ENCODE data around the gene ALK.

The ALK gene

DNA sequence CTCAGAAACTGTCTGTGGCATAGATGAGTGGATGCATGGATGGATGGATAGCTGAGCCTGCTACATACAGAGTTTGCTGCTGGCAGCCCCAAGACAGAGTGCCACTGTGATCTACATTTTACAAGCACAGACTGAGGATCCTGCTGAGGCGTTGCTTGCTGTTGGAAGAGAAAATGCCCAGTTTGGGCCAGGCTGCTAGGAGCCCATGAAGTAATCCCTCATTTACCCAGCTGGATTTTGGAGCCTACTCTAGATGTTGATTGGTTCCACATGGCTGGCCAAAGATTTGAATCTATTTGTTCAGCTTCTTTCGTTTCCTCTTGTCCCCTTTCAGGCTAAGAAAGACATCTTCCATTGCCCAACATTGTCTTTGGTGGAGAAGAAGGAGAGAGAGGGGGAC, 544.8 kb downstream of the ALK start:
- in situ Hi-C loops (cut with HindIII; ENCODE audit: low sequenced_read_pairs): loop anchor here (5.0 kb wide), 1 partner anchor 41 kb away; no protein-coding TSS in a partner anchor
- TF ChIP-seq CTCF (IDR thresholded peaks at IDR 0.05; ENCODE audit: low read depth, low read length, missing control alignments): no peak
- no peak for DNase-seq (ENCODE audit: low read depth)
- H3K4me3 ChIP-seq (ENCODE audit: low read depth, low read length): no peak overlapping the region

- TF ChIP-seq CTCF (IDR thresholded peaks at IDR 0.05; ENCODE audit: low read depth, low read length, missing control alignments): no peak
- no peak for DNase-seq (ENCODE audit: low read depth)
- H3K4me3 ChIP-seq (ENCODE audit: low read depth, low read length): no peak overlapping the region
- in situ Hi-C loops (cut with HindIII; ENCODE audit: low sequenced_read_pairs): loop anchor here (5.0 kb wide), 1 partner anchor 41 kb away; no protein-coding TSS in a partner anchor
Observed at GRCh38 chr2:29375843-29376242, 545.5 kb downstream of the ALK start.

DNA sequence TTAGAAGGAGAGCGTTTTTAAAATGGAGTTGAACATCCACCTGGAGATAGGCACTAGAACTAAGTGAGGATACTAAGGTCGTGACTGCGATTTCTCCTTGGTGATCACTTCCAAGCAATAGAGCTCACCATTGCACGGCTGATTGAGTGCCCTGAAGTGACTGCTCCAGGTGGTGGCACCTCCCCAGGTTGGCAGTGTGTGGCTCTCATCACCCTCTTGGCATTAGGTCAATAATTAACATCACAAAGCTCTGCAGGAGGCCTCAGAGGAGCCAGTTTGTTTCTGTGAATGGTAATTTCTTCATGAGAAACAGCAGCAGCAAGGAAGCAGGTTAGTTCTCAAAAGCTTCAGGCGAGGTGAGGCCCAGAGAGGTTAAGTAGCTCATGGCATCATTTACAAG, 546.6 kb downstream of the ALK start:
- no peak overlapping the region for H3K4me3 ChIP-seq (ENCODE audit: low read depth, low read length)
- in situ Hi-C loops (cut with HindIII; ENCODE audit: low sequenced_read_pairs): loop anchor here (5.0 kb wide), 2 partner anchors 42 to 102 kb away; no protein-coding TSS in a partner anchor
- DNase-seq (ENCODE audit: low read depth): no peak
- no peak for TF ChIP-seq CTCF (IDR thresholded peaks at IDR 0.05; ENCODE audit: low read depth, low read length, missing control alignments)

- DNase-seq (ENCODE audit: low read depth): no peak
- H3K4me3 ChIP-seq (ENCODE audit: low read depth, low read length): no peak overlapping the region
- TF ChIP-seq CTCF (IDR thresholded peaks at IDR 0.05; ENCODE audit: low read depth, low read length, missing control alignments): no peak
- in situ Hi-C loops (cut with HindIII; ENCODE audit: low sequenced_read_pairs): loop anchor here (5.0 kb wide), 1 partner anchor 103 kb away; no protein-coding TSS in a partner anchor
Observed at GRCh38 chr2:29373870-29374269, 547.5 kb downstream of the ALK start.

- in situ Hi-C loops (cut with HindIII; ENCODE audit: low sequenced_read_pairs): loop anchor here (5.0 kb wide), 1 partner anchor 105 kb away; no protein-coding TSS in a partner anchor
- TF ChIP-seq CTCF (IDR thresholded peaks at IDR 0.05; ENCODE audit: low read depth, low read length, missing control alignments): no peak
- DNase-seq (ENCODE audit: low read depth): no peak
- no peak overlapping the region for H3K4me3 ChIP-seq (ENCODE audit: low read depth, low read length)
Observed at GRCh38 chr2:29372185-29372584, 549.2 kb downstream of the ALK start.

GRCh38 chr2:29370581-29371125, 550.7 kb downstream of the ALK start:
- DNase-seq (ENCODE audit: low read depth): no peak
- in situ Hi-C loops (cut with HindIII; ENCODE audit: low sequenced_read_pairs): loop anchor here (5.0 kb wide), 1 partner anchor 107 kb away; no protein-coding TSS in a partner anchor
- H3K4me3 ChIP-seq (ENCODE audit: low read depth, low read length): no peak overlapping the region
- TF ChIP-seq CTCF (IDR thresholded peaks at IDR 0.05; ENCODE audit: low read depth, low read length, missing control alignments): no peak

Measured in astrocyte of the cerebellum (primary cell).